ENCODE measurements around the gene SIRT7. TPM values are rescaled to one million over a fixed set of nuclear protein-coding genes. Genes with fewer than 3 reads are reported as not detected.
A peak's percentile ranks its signal among the peaks of the same experiment; 100 is the strongest.

Gene SIRT7
- total and polyA plus RNA-seq, 2 donors (not counting 3 experiments of a cell fraction or from before 2014, with no cell fraction given): 11.6 to 28.8 TPM

DNA sequence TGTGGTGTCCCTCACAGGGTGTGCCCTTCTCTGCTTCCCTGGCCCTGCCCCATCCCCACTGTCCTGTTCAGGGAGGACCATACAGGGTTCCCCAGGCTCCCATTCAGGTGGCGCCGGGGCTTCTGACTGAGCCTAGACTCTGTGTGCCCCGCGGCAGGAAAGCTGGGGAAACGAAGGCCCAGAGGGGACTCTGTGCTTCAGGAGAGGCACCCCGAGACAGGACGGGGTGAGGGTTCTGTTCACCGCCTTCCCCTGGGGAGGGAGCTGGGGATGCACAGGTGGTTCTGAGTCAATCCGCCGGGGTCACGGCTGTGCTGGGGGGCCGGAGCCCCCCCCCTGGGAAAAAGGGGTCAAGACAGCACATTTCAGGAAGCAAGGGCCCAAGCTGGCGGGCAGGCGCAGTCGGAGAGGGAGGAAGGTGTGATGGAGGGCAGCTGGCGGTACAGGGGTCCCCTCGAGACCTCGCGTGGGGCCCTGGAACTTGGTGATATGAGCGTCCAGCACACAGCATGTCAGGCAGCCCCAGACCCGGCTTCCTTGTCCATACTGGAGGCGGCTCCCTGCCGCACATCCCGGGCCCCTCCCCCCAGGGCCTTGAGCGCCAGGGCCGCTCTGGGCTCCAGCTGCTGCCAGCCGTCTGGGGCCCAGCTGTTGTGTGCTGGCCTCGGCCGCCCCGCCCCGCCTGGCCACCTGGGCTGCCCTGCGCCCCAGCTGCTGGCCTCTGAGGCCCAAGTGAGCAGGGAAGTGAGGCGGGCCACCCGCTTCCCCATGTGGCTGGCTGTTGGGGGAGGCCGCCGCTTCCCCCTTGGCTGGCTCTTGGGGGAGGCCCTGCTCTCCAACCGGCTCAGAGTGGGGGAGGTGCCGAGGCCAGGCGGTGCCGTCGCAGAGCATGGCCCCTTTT, 48.6 kb upstream of the SIRT7 start:
- no peak overlapping the region for H2AFZ ChIP-seq (ENCODE audit: low read depth, low read length)
- no peaks in the 10 kb centered on the region for H3K4me1 ChIP-seq (ENCODE audit: control insufficient read depth, extremely low read depth, insufficient read depth, low read length)
- no peaks in the 10 kb centered on the region for H4K20me1 ChIP-seq (replicated peaks; ENCODE audit: control insufficient read depth, extremely low read depth, insufficient read depth, low read length)
- dilution Hi-C loops (cut with MboI; ENCODE audit: extremely low pct_ligation_motif_present, low sequenced_read_pairs): no loop called here
- ChIA-PET POLR2A (no interaction called here), CTCF (interaction anchor here (1.6 to 2.4 kb wide), 2 partner anchors 9 to 54 kb away, joined by 3 to 7 read pairs; no protein-coding TSS in a partner anchor)
- no peak overlapping the region for H3K27ac ChIP-seq (ENCODE audit: insufficient read depth, low read depth, low read length)
- H3K79me2 ChIP-seq (ENCODE audit: control insufficient read depth, insufficient read depth, low read length): no peaks in the 10 kb centered on the region
- TF ChIP-seq EZH2 (IDR thresholded peaks at IDR 0.05; ENCODE audit: borderline replicate concordance, low read depth, low read length, severe bottlenecking) (peak; percentile 42), CTCF (IDR thresholded peaks at IDR 0.05; ENCODE audit: extremely low read depth in 1 of 2, insufficient read depth in 1 of 2, low read depth in 1 of 2, low read length in 2 of 2) (no peak)
- H3K9ac ChIP-seq (replicated peaks; ENCODE audit: extremely low read depth, insufficient read depth, low read length): no peak overlapping the region
- FAIRE-seq: no peak
- no peaks in the 10 kb centered on the region for H3K36me3 ChIP-seq (ENCODE audit: control insufficient read depth in 2 of 2, extremely low read depth in 1 of 2, insufficient read depth in 2 of 2, low read length in 2 of 2)
- intact Hi-C loops (cut with micrococcal nuclease): no loop called here
- H3K4me3 ChIP-seq (replicated peaks in 1 of 3; ENCODE audit: insufficient read depth in 1 of 3, low read depth in 1 of 3, low read length in 3 of 3): no peak overlapping the region
- no peak overlapping the region for H3K4me2 ChIP-seq (ENCODE audit: insufficient read depth, low read length)
- no TSS peak for BruUV-seq (replicated peaks)
- no peak for DNase-seq (ENCODE audit: low read depth, low spot score)
- no peaks in the 10 kb centered on the region for H3K9me3 ChIP-seq (replicated peaks; ENCODE audit: control insufficient read depth, insufficient read depth, low read length)
- peaks cover 26 to 28% of the 10 kb centered on the region in 2 experiments for H3K27me3 ChIP-seq (ENCODE audit: control insufficient read depth in 2 of 2, insufficient read depth in 2 of 2, low read length in 2 of 2)
- H3K9me1 ChIP-seq (replicated peaks; ENCODE audit: control insufficient read depth, extremely low read depth, insufficient read depth, low read length): no peaks in the 10 kb centered on the region
